Fibroblast of mammary gland (primary cell): ENCODE results near the gene AKAP6.

Source experiments
- DNase-seq: peaks from one replicate; pipeline ENCODE4 v3.0.0-alpha.2; 2010; ENCODE audit warnings: low read depth
- H3K4me3 ChIP-seq: 2 replicates; pipeline ENCODE4 v1.5.1; 2011; ENCODE audit warnings: low read depth, mild to moderate bottlenecking, low read length, moderate library complexity; ENCODE audit not compliant: control insufficient read depth
- CTCF ChIP-seq: conservative IDR thresholded peaks from 2 replicates; pipeline ENCODE4 v1.5.1; 2011; ENCODE audit warnings: low read depth, low read length, inconsistent platforms; ENCODE audit not compliant: control insufficient read depth, insufficient read depth

AKAP6 gene

GRCh38 chr14:32728526-32728925, 399.4 kb downstream of the AKAP6 start:
- TF ChIP-seq CTCF = no peak
- DNase-seq = no peak
- H3K4me3 ChIP-seq = no peak overlapping the region

- TF ChIP-seq CTCF = no peak
- no peak overlapping the region for H3K4me3 ChIP-seq
- DNase-seq = peak; percentile 8
Measured at GRCh38 chr14:32728976-32729375, 399.9 kb downstream of the AKAP6 start.

GRCh38 chr14:32731249-32731648, 402.2 kb downstream of the AKAP6 start:
- H3K4me3 ChIP-seq = no peak overlapping the region
- no peak for DNase-seq
- no peak for TF ChIP-seq CTCF

GRCh38 chr14:32733015-32733414, 403.9 kb downstream of the AKAP6 start:
- TF ChIP-seq CTCF = no peak
- no peak overlapping the region for H3K4me3 ChIP-seq
- DNase-seq = no peak

- no peak overlapping the region for H3K4me3 ChIP-seq
- no peak for DNase-seq
- no peak for TF ChIP-seq CTCF
Measured at GRCh38 chr14:32734261-32734660, 405.2 kb downstream of the AKAP6 start.

GRCh38 chr14:32737621-32738020, 408.5 kb downstream of the AKAP6 start:
- no peak for TF ChIP-seq CTCF
- no peak for DNase-seq

GRCh38 chr14:32738206-32738871, 409.2 kb downstream of the AKAP6 start:
- TF ChIP-seq CTCF = no peak
- H3K4me3 ChIP-seq = no peak overlapping the region
- no peak for DNase-seq

More at GRCh38 chr14:32737621-32738020, 408.5 kb downstream of the AKAP6 start:
- no peak overlapping the region for H3K4me3 ChIP-seq
